Sigmoid colon (tissue), 4 donors: Measurements from ENCODE around the gene PALMD.

Experiments
- EP300 ChIP-seq, 4 donors: sonication (generic); formaldehyde crosslinking; IDR thresholded peaks; one replicate each; pipeline ENCODE4 v1.6.1; 2017; ENCODE audit warnings: antibody characterized with exemption in 4 of 4
- POLR2A ChIP-seq, 2 donors: fragments of 450-650 bp; IDR thresholded peaks; one replicate each; pipeline ENCODE4 v1.6.1; 2016; ENCODE audit warnings: antibody characterized with exemption in 2 of 2, mild to moderate bottlenecking in 2 of 2, moderate library complexity in 2 of 2
- POLR2AphosphoS5 ChIP-seq, 4 donors: sonication (generic); formaldehyde crosslinking; IDR thresholded peaks; one replicate each; pipeline ENCODE4 v1.6.1; 2017; ENCODE audit warnings: antibody characterized with exemption in 4 of 4
- TF ChIP-seq, protein P1 (sequence below), 4 experiments: fragments of 450-650 bp in 3 of 4; fragments of 200-600 bp in 1 of 4; IDR thresholded peaks; one replicate each; pipeline ENCODE4 v1.5.1; 2016 to 2019; ENCODE audit warnings: antibody characterized with exemption in 4 of 4, mild to moderate bottlenecking in 3 of 4, moderate library complexity in 2 of 4

DNA sequence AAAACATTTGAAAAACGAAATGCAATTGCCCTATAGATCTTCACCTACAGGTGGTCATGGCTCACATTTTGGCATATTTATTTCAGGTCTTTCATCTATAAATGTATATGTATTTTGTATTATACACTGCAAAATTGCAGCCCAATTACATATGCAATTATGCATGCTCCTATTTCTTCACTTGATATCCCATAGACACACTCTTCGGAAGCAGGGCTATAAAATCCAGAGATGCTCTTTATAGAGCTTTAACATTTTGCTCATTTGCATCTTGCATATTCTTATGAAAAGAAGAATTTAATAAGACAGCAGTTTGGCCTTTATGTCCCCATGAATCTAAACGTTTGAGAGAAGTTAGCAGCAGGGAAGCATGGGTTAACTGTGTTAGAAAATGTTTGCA, 44.7 kb upstream of the PALMD start:
- TF ChIP-seq EP300 (IDR thresholded peaks at IDR 0.05) (no peak), POLR2A (IDR thresholded peaks at IDR 0.05) (no peak), POLR2AphosphoS5 (IDR thresholded peaks at IDR 0.05) (no peak)
- TF ChIP-seq, protein P1, sequence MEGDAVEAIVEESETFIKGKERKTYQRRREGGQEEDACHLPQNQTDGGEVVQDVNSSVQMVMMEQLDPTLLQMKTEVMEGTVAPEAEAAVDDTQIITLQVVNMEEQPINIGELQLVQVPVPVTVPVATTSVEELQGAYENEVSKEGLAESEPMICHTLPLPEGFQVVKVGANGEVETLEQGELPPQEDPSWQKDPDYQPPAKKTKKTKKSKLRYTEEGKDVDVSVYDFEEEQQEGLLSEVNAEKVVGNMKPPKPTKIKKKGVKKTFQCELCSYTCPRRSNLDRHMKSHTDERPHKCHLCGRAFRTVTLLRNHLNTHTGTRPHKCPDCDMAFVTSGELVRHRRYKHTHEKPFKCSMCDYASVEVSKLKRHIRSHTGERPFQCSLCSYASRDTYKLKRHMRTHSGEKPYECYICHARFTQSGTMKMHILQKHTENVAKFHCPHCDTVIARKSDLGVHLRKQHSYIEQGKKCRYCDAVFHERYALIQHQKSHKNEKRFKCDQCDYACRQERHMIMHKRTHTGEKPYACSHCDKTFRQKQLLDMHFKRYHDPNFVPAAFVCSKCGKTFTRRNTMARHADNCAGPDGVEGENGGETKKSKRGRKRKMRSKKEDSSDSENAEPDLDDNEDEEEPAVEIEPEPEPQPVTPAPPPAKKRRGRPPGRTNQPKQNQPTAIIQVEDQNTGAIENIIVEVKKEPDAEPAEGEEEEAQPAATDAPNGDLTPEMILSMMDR (IDR thresholded peaks at IDR 0.05) = no peak
